ENCODE data around the gene BSN. TPM values are rescaled to one million over a fixed set of nuclear protein-coding genes. Genes with fewer than 3 reads are reported as not detected.

BSN gene
- polyA plus RNA-seq, 1 donor (not counting 4 experiments of a cell fraction or from before 2014, with no cell fraction given), result under 0.01 TPM

- H3K27me3 ChIP-seq (ENCODE audit: control insufficient read depth, extremely low read depth, insufficient read depth, low read length), result peaks cover 9% of the 10 kb centered on the region
- no peak for FAIRE-seq
- H3K79me2 ChIP-seq (ENCODE audit: control insufficient read depth, insufficient read depth, low read length), result no peaks in the 10 kb centered on the region
- H3K9ac ChIP-seq (ENCODE audit: control insufficient read depth, extremely low read depth, insufficient read depth, low read length), result no peak overlapping the region
- no peak overlapping the region for H3K27ac ChIP-seq (ENCODE audit: control insufficient read depth, insufficient read depth, low read length)
- dilution Hi-C loops (cut with MboI; ENCODE audit: extremely low pct_ligation_motif_present, low sequenced_read_pairs), result no loop called here
- no peak overlapping the region for H3K4me3 ChIP-seq (ENCODE audit: control insufficient read depth in 2 of 3, extremely low read depth in 1 of 3, insufficient read depth in 2 of 3, low read depth in 1 of 3, low read length in 3 of 3)
- no peaks in the 10 kb centered on the region for H3K36me3 ChIP-seq (ENCODE audit: control insufficient read depth in 2 of 2, extremely low read depth in 1 of 2, insufficient read depth in 2 of 2, low read length in 2 of 2)
- H3K9me1 ChIP-seq (ENCODE audit: control insufficient read depth, extremely low read depth, insufficient read depth, low read length), result no peaks in the 10 kb centered on the region
- H3K4me2 ChIP-seq (ENCODE audit: control insufficient read depth, extremely low read depth, insufficient read depth, low read depth, low read length), result no peak overlapping the region
- DNase-seq (ENCODE audit: low read depth, low spot score), result no peak
- TF ChIP-seq EZH2 (IDR thresholded peaks at IDR 0.05; ENCODE audit: low read length) (no peak), CTCF (optimal IDR thresholded peaks at IDR 0.05 in 1 of 3, IDR thresholded peaks at IDR 0.05 in 1 of 3, conservative IDR thresholded peaks at IDR 0.05 in 1 of 3; ENCODE audit: extremely low read depth in 1 of 3, insufficient read depth in 2 of 3, low read length in 3 of 3) (no peak)
- peaks cover 1% of the 10 kb centered on the region for H3K9me3 ChIP-seq (ENCODE audit: control insufficient read depth, low read depth, low read length)
- H2AFZ ChIP-seq (ENCODE audit: control insufficient read depth, low read length), result no peak overlapping the region
- no peaks in the 10 kb centered on the region for H4K20me1 ChIP-seq (ENCODE audit: control insufficient read depth, extremely low read depth, insufficient read depth, low read length)
- H3K4me1 ChIP-seq (ENCODE audit: control insufficient read depth, extremely low read depth, insufficient read depth, low read length), result no peaks in the 10 kb centered on the region
These were observed 73.4 kb downstream of the BSN start for GRCh38 chr3:49627634-49628033.

GRCh38 chr3:49628249-49628648, 74.0 kb downstream of the BSN start:
- Histone ChIP-seq H3K9ac (ENCODE audit: control insufficient read depth, extremely low read depth, insufficient read depth, low read length) (no peak overlapping the region), H3K27me3 (ENCODE audit: control insufficient read depth, extremely low read depth, insufficient read depth, low read length) (peaks cover 9% of the 10 kb centered on the region), H2AFZ (ENCODE audit: control insufficient read depth, low read length) (no peak overlapping the region), H3K4me2 (ENCODE audit: control insufficient read depth, extremely low read depth, insufficient read depth, low read depth, low read length) (no peak overlapping the region), H3K4me3 (ENCODE audit: control insufficient read depth in 2 of 3, extremely low read depth in 1 of 3, insufficient read depth in 2 of 3, low read depth in 1 of 3, low read length in 3 of 3) (no peak overlapping the region), H4K20me1 (ENCODE audit: control insufficient read depth, extremely low read depth, insufficient read depth, low read length) (no peaks in the 10 kb centered on the region), H3K4me1 (ENCODE audit: control insufficient read depth, extremely low read depth, insufficient read depth, low read length) (no peaks in the 10 kb centered on the region), H3K27ac (ENCODE audit: control insufficient read depth, insufficient read depth, low read length) (no peak overlapping the region), H3K9me1 (ENCODE audit: control insufficient read depth, extremely low read depth, insufficient read depth, low read length) (no peaks in the 10 kb centered on the region), H3K36me3 (ENCODE audit: control insufficient read depth in 2 of 2, extremely low read depth in 1 of 2, insufficient read depth in 2 of 2, low read length in 2 of 2) (no peaks in the 10 kb centered on the region), H3K79me2 (ENCODE audit: control insufficient read depth, insufficient read depth, low read length) (no peaks in the 10 kb centered on the region), H3K9me3 (ENCODE audit: control insufficient read depth, low read depth, low read length) (peaks cover 1% of the 10 kb centered on the region)
- DNase-seq (ENCODE audit: low read depth, low spot score), result no peak
- TF ChIP-seq CTCF (optimal IDR thresholded peaks at IDR 0.05 in 1 of 3, IDR thresholded peaks at IDR 0.05 in 1 of 3, conservative IDR thresholded peaks at IDR 0.05 in 1 of 3; ENCODE audit: extremely low read depth in 1 of 3, insufficient read depth in 2 of 3, low read length in 3 of 3) (no peak), EZH2 (IDR thresholded peaks at IDR 0.05; ENCODE audit: low read length) (no peak)
- FAIRE-seq, result no peak
- dilution Hi-C loops (cut with MboI; ENCODE audit: extremely low pct_ligation_motif_present, low sequenced_read_pairs), result no loop called here
